ENCODE data around the gene SMARCC1.

The SMARCC1 gene

DNA sequence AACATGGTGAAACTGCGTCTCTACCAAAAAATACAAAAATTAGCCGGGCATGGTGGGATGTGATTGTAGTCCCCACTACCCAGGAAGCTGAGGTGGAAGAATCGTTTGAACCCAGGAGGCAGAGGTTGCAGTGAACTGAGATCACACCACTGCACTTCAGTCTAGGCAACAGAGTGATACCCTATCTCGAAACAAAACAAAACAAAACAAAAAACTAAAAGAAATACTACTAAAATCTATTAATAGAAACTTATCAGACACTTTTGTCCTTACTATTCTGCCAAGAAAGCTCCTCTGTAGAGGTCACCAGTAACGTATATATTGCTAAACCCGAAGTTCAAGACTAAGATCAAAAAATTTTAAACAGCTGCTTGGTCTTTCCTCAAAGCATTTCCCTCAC lies 67.1 kb downstream of the SMARCC1 start:
- Histone ChIP-seq H3K9ac (ENCODE audit: low read depth, low read length, poor library complexity, severe bottlenecking) (no peak overlapping the region), H3K9me3 (ENCODE audit: insufficient read depth, low read depth, low read length) (no peaks in the 10 kb centered on the region), H3F3A (ENCODE audit: low read depth) (no peaks in the 10 kb centered on the region), H3K4me1 (ENCODE audit: insufficient read depth, low read length, poor library complexity, severe bottlenecking) (no peaks in the 10 kb centered on the region), H3K79me2 (ENCODE audit: insufficient read depth, low read length) (peaks cover 7% of the 10 kb centered on the region; the same call in 1 of the 2 replicates), H3K4me2 (ENCODE audit: low read depth, low read length, poor library complexity, severe bottlenecking) (no peak overlapping the region), H4K20me1 (ENCODE audit: insufficient read depth, low read length, poor library complexity, severe bottlenecking) (peaks cover 20% of the 10 kb centered on the region), H3K4me3 (ENCODE audit: low read length, poor library complexity, severe bottlenecking) (no peak overlapping the region), H3K9me2 (replicated peaks; ENCODE audit: low read depth, low read length) (no peaks in the 10 kb centered on the region), H2AFZ (ENCODE audit: low read length) (no peak overlapping the region), H3K27me3 (ENCODE audit: insufficient read depth, low read length, poor library complexity, severe bottlenecking) (no peaks in the 10 kb centered on the region), H3K36me3 (ENCODE audit: insufficient read depth, low read length) (peaks cover 94% of the 10 kb centered on the region)
- no peak for TF ChIP-seq EZH2phosphoT487 (IDR thresholded peaks at IDR 0.05; ENCODE audit: borderline replicate concordance)
- TF ChIP-seq, protein P1, sequence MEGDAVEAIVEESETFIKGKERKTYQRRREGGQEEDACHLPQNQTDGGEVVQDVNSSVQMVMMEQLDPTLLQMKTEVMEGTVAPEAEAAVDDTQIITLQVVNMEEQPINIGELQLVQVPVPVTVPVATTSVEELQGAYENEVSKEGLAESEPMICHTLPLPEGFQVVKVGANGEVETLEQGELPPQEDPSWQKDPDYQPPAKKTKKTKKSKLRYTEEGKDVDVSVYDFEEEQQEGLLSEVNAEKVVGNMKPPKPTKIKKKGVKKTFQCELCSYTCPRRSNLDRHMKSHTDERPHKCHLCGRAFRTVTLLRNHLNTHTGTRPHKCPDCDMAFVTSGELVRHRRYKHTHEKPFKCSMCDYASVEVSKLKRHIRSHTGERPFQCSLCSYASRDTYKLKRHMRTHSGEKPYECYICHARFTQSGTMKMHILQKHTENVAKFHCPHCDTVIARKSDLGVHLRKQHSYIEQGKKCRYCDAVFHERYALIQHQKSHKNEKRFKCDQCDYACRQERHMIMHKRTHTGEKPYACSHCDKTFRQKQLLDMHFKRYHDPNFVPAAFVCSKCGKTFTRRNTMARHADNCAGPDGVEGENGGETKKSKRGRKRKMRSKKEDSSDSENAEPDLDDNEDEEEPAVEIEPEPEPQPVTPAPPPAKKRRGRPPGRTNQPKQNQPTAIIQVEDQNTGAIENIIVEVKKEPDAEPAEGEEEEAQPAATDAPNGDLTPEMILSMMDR (conservative IDR thresholded peaks at IDR 0.05; ENCODE audit: low read length) = no peak

GRCh38 chr3:47713655-47714054 lies 68.0 kb downstream of the SMARCC1 start:
- H3F3A ChIP-seq (ENCODE audit: low read depth) = no peaks in the 10 kb centered on the region
- no peak overlapping the region for H2AFZ ChIP-seq (ENCODE audit: low read length)
- H3K9me2 ChIP-seq (replicated peaks; ENCODE audit: low read depth, low read length) = no peaks in the 10 kb centered on the region
- H3K9me3 ChIP-seq (ENCODE audit: insufficient read depth, low read depth, low read length) = no peaks in the 10 kb centered on the region
- H3K27me3 ChIP-seq (ENCODE audit: insufficient read depth, low read length, poor library complexity, severe bottlenecking) = no peaks in the 10 kb centered on the region
- H3K79me2 ChIP-seq (ENCODE audit: insufficient read depth, low read length) = peaks cover 7% of the 10 kb centered on the region; the same call in 1 of the 2 replicates
- TF ChIP-seq, protein P1 (conservative IDR thresholded peaks at IDR 0.05; ENCODE audit: low read length) = no peak
- TF ChIP-seq EZH2phosphoT487 (IDR thresholded peaks at IDR 0.05; ENCODE audit: borderline replicate concordance) = no peak
- no peaks in the 10 kb centered on the region for H3K4me1 ChIP-seq (ENCODE audit: insufficient read depth, low read length, poor library complexity, severe bottlenecking)
- no peak overlapping the region for H3K9ac ChIP-seq (ENCODE audit: low read depth, low read length, poor library complexity, severe bottlenecking)
- H3K36me3 ChIP-seq (ENCODE audit: insufficient read depth, low read length) = peaks cover 96% of the 10 kb centered on the region
- peaks cover 20% of the 10 kb centered on the region for H4K20me1 ChIP-seq (ENCODE audit: insufficient read depth, low read length, poor library complexity, severe bottlenecking)
- H3K4me3 ChIP-seq (ENCODE audit: low read length, poor library complexity, severe bottlenecking) = no peak overlapping the region
- H3K4me2 ChIP-seq (ENCODE audit: low read depth, low read length, poor library complexity, severe bottlenecking) = no peak overlapping the region

DNA sequence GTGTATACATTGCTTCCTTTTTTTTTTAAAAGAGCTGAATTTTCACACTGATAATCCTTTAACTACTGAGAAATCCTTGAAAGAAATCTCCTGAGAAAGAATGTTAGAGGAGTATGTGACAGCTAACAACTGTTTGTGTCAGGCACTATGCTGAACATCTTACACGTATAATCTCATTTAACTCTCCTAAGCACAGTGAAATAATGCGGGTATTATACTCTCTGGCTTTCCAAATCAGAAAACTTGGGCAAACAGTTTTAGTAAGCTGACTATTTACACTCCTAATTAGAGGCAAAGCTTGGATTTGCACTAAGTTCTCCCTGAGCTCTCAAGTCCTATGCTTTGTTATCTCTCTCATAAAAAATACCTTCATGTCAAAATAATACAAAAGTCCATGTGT lies 69.3 kb downstream of the SMARCC1 start:
- peaks cover 97% of the 10 kb centered on the region for H3K36me3 ChIP-seq (ENCODE audit: insufficient read depth, low read length)
- H3K79me2 ChIP-seq (ENCODE audit: insufficient read depth, low read length) = peaks cover 7% of the 10 kb centered on the region; the same call in 1 of the 2 replicates
- TF ChIP-seq, protein P1 (conservative IDR thresholded peaks at IDR 0.05; ENCODE audit: low read length) = no peak
- H3K27me3 ChIP-seq (ENCODE audit: insufficient read depth, low read length, poor library complexity, severe bottlenecking) = no peaks in the 10 kb centered on the region
- H3K9ac ChIP-seq (ENCODE audit: low read depth, low read length, poor library complexity, severe bottlenecking) = no peak overlapping the region
- no peaks in the 10 kb centered on the region for H3K4me1 ChIP-seq (ENCODE audit: insufficient read depth, low read length, poor library complexity, severe bottlenecking)
- no peak overlapping the region for H3K4me3 ChIP-seq (ENCODE audit: low read length, poor library complexity, severe bottlenecking)
- H3K4me2 ChIP-seq (ENCODE audit: low read depth, low read length, poor library complexity, severe bottlenecking) = no peak overlapping the region
- no peaks in the 10 kb centered on the region for H3K9me3 ChIP-seq (ENCODE audit: insufficient read depth, low read depth, low read length)
- H3F3A ChIP-seq (ENCODE audit: low read depth) = no peaks in the 10 kb centered on the region
- no peaks in the 10 kb centered on the region for H3K9me2 ChIP-seq (replicated peaks; ENCODE audit: low read depth, low read length)
- no peak overlapping the region for H2AFZ ChIP-seq (ENCODE audit: low read length)
- peaks cover 18% of the 10 kb centered on the region for H4K20me1 ChIP-seq (ENCODE audit: insufficient read depth, low read length, poor library complexity, severe bottlenecking)

All from Loucy (cell line).